HEK293 (cell line): ENCODE measurements around the gene DEFB119.

Experiments
- CTCF ChIP-seq: fragments of 450-650 bp; formaldehyde crosslinking; IDR thresholded peaks from 2 replicates; pipeline ENCODE4 v1.5.1; 2016; ENCODE audit warnings: missing biosample characterization, missing genetic modification characterization
- ZNF341 ChIP-seq: fragments of 450-650 bp; formaldehyde crosslinking; IDR thresholded peaks from 2 replicates; pipeline ENCODE4; 2016; ENCODE audit warnings: low read depth, missing biosample characterization, missing genetic modification characterization

GRCh38 chr20:31392836-31393235 is 2.4 kb upstream of the DEFB119 start:
- TF ChIP-seq CTCF (tag by site-specific recombination) = no peak
- TF ChIP-seq ZNF341 (tag by site-specific recombination) = no peak
